ENCODE results near the gene BAG1.

DNA sequence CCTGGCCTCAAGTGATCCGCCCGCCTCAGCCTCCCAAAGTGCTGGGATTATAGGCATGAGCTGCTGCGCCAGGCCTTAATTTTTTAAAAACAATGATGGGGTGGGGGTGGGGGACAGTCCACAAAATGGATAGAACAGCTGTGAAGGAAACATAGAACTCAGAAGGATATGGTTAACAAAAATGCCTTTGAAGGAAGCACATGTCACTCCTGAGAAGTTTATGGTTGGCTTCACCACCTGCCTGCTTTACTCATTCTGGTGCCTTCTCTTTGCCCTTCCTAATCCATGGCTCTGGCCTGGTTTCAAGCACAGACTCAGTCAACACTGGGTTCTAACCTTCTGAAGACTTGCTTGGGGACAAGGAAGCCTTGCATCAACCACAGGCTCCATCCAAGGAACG is 10.3 kb downstream of the BAG1 start:
- TF ChIP-seq, protein P1, sequence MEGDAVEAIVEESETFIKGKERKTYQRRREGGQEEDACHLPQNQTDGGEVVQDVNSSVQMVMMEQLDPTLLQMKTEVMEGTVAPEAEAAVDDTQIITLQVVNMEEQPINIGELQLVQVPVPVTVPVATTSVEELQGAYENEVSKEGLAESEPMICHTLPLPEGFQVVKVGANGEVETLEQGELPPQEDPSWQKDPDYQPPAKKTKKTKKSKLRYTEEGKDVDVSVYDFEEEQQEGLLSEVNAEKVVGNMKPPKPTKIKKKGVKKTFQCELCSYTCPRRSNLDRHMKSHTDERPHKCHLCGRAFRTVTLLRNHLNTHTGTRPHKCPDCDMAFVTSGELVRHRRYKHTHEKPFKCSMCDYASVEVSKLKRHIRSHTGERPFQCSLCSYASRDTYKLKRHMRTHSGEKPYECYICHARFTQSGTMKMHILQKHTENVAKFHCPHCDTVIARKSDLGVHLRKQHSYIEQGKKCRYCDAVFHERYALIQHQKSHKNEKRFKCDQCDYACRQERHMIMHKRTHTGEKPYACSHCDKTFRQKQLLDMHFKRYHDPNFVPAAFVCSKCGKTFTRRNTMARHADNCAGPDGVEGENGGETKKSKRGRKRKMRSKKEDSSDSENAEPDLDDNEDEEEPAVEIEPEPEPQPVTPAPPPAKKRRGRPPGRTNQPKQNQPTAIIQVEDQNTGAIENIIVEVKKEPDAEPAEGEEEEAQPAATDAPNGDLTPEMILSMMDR (IDR thresholded peaks at IDR 0.05): no peak
- no peak for TF ChIP-seq ZFX (IDR thresholded peaks at IDR 0.05; ENCODE audit: borderline replicate concordance)

Data from 22Rv1 (cell line).